AG08395 (cell line): ENCODE data around the gene SEMA3B.
A peak's percentile ranks its signal among the peaks of the same experiment; 100 is the strongest.
"Not testable (repeated sequence)": the region's sequence is repeated elsewhere in the genome, so short reads cannot be mapped to it uniquely, and the experiment has no call there.

Experiments used
- DNase-seq: peaks from one replicate; pipeline ENCODE4 v3.0.0; 2012; ENCODE audit warnings: mixed read lengths, low spot score

SEMA3B gene

GRCh38 chr3:50268703-50269451 is at the start of gene SEMA3B:
SEMA3B (plus strand) TSS chr3:50269147; CDS start chr3:50269241, 94 bp downstream.
- peak; percentile 69 for DNase-seq

- no peak for DNase-seq
Observed at GRCh38 chr3:50219285-50219684, 49.7 kb upstream of the SEMA3B start.

GRCh38 chr3:50220109-50220508 is 48.8 kb upstream of the SEMA3B start:
- DNase-seq = no peak

- no peak for DNase-seq
Observed at GRCh38 chr3:50221051-50221410, 47.9 kb upstream of the SEMA3B start.

- DNase-seq = no peak
Observed at GRCh38 chr3:50221411-50222168, 47.4 kb upstream of the SEMA3B start.

- no peak for DNase-seq
Observed at GRCh38 chr3:50222169-50222528, 46.8 kb upstream of the SEMA3B start.

GRCh38 chr3:50224639-50225038 is 44.3 kb upstream of the SEMA3B start:
- no peak for DNase-seq

- no peak for DNase-seq
Observed at GRCh38 chr3:50226888-50227389, 42.0 kb upstream of the SEMA3B start.

GRCh38 chr3:50227390-50228183 is 41.4 kb upstream of the SEMA3B start:
- peak; percentile 94 for DNase-seq

GRCh38 chr3:50228184-50228763 is 40.7 kb upstream of the SEMA3B start:
- not testable (repeated sequence) for DNase-seq

- no peak for DNase-seq
Observed at GRCh38 chr3:50229490-50229889, 39.5 kb upstream of the SEMA3B start.

GRCh38 chr3:50230104-50230793 is 38.7 kb upstream of the SEMA3B start:
- no peak for DNase-seq

GRCh38 chr3:50230794-50231125 is 38.2 kb upstream of the SEMA3B start:
- peak; percentile 33 for DNase-seq

- DNase-seq = no peak
Observed at GRCh38 chr3:50231581-50231980, 37.4 kb upstream of the SEMA3B start.

GRCh38 chr3:50232303-50232702 is 36.6 kb upstream of the SEMA3B start:
- DNase-seq = no peak

GRCh38 chr3:50233176-50233575 is 35.8 kb upstream of the SEMA3B start:
- no peak for DNase-seq

- peak; percentile 99 for DNase-seq
Observed at GRCh38 chr3:50235716-50236483, 33.0 kb upstream of the SEMA3B start, which contains the start of gene GNAI2. GNAI2 (plus strand) TSS chr3:50236204; CDS start chr3:50236336, 132 bp downstream.

GRCh38 chr3:50236484-50237132 is 32.3 kb upstream of the SEMA3B start:
- DNase-seq = no peak

- DNase-seq = peak; percentile 34
Observed at GRCh38 chr3:50237133-50237651, 31.8 kb upstream of the SEMA3B start.
